ENCODE data around the gene DAD1. TPM values are rescaled to one million over a fixed set of nuclear protein-coding genes. Genes with fewer than 3 reads are reported as not detected.
"Not testable (repeated sequence)": the region's sequence is repeated elsewhere in the genome, so short reads cannot be mapped to it uniquely, and the experiment has no call there.

DAD1 gene
- total and polyA plus RNA-seq, 3 experiments from 2014 or later = 329 to 622 (median 353) TPM

DNA sequence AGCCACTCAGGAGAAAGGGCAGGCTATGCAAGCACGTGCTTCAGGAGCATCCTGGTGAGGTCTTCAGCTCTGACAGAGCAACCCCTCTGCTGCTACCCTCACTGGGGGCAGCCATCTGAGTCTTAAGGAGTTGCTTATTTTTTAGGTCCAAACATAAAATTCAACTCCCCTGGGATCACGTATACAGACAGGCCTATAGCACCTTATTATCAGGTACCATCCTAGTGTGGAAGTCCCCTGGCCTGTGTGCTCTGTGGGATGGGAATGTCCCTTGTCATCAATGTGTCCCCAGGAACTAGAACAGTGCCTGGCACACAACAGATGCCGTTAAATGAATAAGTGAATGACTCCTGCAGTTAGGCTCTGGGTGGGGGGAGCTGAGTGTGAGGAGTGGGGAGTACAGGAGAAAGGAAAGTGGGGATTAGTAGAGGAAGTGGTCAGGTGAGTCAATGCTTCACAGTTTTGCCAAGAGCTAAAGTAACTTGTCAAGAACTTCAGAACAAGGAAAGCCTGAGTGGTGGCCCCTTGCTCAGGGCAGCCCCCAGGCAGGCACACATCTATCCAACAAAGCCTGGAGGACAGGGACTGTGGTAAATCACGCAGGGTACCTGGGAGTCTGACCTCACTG lies 33.5 kb downstream of the DAD1 start:
- Mint-ChIP-seq H3K27ac (peak overlapping the region; percentile 98 to 100 (median 99)), H3K4me3 (peak overlapping the region; percentile 84 to 94 (median 89)), H3K27me3 (peaks cover 0 to 7% of the 10 kb centered on the region in 2 donors), H3K4me1 (peaks cover 88 to 97% (median 96%) of the 10 kb centered on the region in 3 donors), H3K36me3 (peaks cover 19 to 38% (median 20%) of the 10 kb centered on the region in 3 donors), H3K9me3 (peaks cover 0 to 4% (median 2%) of the 10 kb centered on the region in 5 donors)
- peaks cover 92% of the 10 kb centered on the region for H3K4me1 ChIP-seq (ENCODE audit: insufficient read depth, low read length)
- H3K4me3 ChIP-seq (ENCODE audit: low read length) = peak overlapping the region; percentile 46
- H3K9me3 ChIP-seq (ENCODE audit: low read length) = no peaks in the 10 kb centered on the region
- ChIA-PET CTCF (interaction anchor here (0.7 to 13.0 kb wide), 37 partner anchors 9 to 1029 kb away, joined by 3 to 338 read pairs (median 6); partner anchors contain the start of genes DAD1, LRP10, OXA1L and PRMT5), POLR2A (interaction anchor here (0.6 to 13.3 kb wide), 25 partner anchors 9 to 914 kb away, joined by 3 to 285 read pairs (median 6); partner anchors contain the start of genes DAD1 and OXA1L)
- DNase-seq = peak; percentile 52 to 80 (median 60)
- H3K27ac ChIP-seq (ENCODE audit: low read depth, low read length) = peak overlapping the region; percentile 92
- no peaks in the 10 kb centered on the region for H3K27me3 ChIP-seq (ENCODE audit: insufficient read depth, low read length, poor library complexity, severe bottlenecking)
- H3K36me3 ChIP-seq (ENCODE audit: insufficient read depth, low read length) = peaks cover 19% of the 10 kb centered on the region

DNA sequence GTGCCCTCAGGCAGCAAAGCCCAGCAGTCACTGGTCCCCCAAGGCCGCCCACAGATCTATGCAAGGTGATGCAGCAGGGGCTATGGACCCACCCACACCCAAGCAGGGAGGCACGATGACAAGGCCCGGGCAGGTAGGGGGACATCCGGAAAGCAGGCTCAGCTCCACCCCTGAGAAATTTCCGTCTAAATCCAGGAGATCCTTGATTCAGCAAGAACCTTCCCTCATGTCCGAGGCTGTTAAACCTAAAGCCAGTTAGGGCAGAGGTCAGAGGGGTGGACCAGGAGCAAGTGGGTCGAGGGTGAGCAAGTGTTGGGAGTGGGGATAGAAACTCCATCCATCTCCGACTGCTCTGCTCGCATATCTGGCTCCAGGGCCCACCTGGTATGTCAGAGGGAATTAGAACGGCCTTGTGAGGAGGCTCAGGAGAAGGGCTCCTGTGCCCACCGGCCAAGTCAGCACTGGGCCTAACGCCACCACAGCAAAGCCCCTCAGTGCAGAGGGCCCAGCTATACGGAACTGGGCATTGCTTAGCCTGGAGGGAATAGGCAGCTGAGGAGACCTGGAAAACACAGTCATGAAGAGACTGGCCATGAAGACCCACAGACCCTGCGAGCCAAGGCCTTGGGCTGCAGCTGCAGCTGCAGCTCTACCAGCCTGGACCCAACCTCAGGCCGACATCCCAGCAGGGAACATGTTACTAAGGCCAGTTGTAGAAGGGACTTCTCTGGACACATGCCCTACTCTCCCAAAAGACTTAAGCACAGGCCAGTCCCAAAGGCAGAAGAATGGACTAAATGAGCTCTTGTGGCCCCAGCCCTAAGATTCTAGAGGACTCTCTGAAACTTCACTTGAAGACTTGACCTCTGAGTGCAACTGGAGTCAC lies 34.3 kb downstream of the DAD1 start:
- H3K9me3 ChIP-seq (ENCODE audit: low read length) = no peaks in the 10 kb centered on the region
- peak overlapping the region; percentile 98 to 100 (median 99) for H3K27ac Mint-ChIP-seq
- peaks cover 0 to 7% of the 10 kb centered on the region in 2 donors for H3K27me3 Mint-ChIP-seq
- H3K9me3 Mint-ChIP-seq = peaks cover 0 to 4% (median 2%) of the 10 kb centered on the region in 5 donors
- ChIA-PET CTCF (interaction anchor here (1.0 to 13.0 kb wide), 16 partner anchors 8 to 831 kb away, joined by 3 to 338 read pairs (median 9); partner anchors contain the start of gene DAD1), POLR2A (interaction anchor here (0.6 to 13.3 kb wide), 11 partner anchors 8 to 831 kb away, joined by 3 to 285 read pairs (median 12); partner anchors contain the start of gene DAD1)
- H3K4me3 ChIP-seq (ENCODE audit: low read length) = peak overlapping the region; percentile 46
- H3K4me3 Mint-ChIP-seq = peak overlapping the region; percentile 41 to 94 (median 87)
- H3K4me1 ChIP-seq (ENCODE audit: insufficient read depth, low read length) = peaks cover 92% of the 10 kb centered on the region
- peaks cover 27% of the 10 kb centered on the region for H3K36me3 ChIP-seq (ENCODE audit: insufficient read depth, low read length)
- DNase-seq = peak in 2 of 5 donors; percentile 32 to 71
- peak overlapping the region; percentile 92 for H3K27ac ChIP-seq (ENCODE audit: low read depth, low read length)
- H3K36me3 Mint-ChIP-seq = peaks cover 25 to 45% (median 27%) of the 10 kb centered on the region in 3 donors
- no peaks in the 10 kb centered on the region for H3K27me3 ChIP-seq (ENCODE audit: insufficient read depth, low read length, poor library complexity, severe bottlenecking)
- H3K4me1 Mint-ChIP-seq = peaks cover 89 to 97% (median 96%) of the 10 kb centered on the region in 3 donors

DNA sequence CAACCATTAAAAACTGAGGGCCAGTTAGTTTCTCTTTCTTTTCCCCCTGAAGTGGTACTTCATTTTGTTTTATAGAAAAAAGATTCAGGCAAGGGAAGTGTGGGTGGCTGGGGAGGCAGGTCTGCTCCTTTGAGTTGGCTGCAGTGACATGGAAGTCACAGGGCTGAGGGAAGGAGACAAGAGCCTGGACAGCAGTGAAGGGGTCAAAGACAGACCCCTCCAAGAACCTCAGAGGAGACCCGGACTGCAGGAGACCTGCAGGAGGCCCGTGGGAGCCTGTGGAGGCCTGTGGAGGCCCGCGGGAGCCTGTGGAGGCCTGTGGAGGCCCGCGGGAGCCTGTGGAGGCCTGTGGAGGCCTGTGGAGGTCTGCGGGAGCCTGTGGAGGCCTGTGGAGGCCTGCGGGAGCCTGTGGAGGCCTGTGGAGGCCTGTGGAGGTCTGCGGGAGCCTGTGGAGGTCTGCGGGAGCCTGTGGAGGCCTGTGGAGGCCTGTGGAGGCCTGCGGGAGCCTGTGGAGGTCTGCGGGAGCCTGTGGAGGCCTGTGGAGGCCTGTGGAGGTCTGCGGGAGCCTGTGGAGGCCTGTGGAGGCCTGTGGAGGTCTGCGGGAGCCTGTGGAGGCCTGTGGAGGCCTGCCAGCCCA lies 35.0 kb downstream of the DAD1 start:
- H3K9me3 Mint-ChIP-seq; H3K4me3 ChIP-seq (ENCODE audit: low read length); H3K27me3 ChIP-seq (ENCODE audit: insufficient read depth, low read length, poor library complexity, severe bottlenecking); H3K27me3 Mint-ChIP-seq; H3K9me3 ChIP-seq (ENCODE audit: low read length): not testable (repeated sequence)
- peak overlapping the region; percentile 49 to 89 (median 81) for H3K4me3 Mint-ChIP-seq
- CTCF ChIA-PET = interaction anchor here (3.5 to 13.0 kb wide), 4 partner anchors 7 to 23 kb away, joined by 45 to 338 read pairs (median 60); no protein-coding TSS in a partner anchor
- H3K4me1 Mint-ChIP-seq = peaks cover 90 to 97% (median 96%) of the 10 kb centered on the region in 3 donors
- Histone ChIP-seq H3K4me1 (ENCODE audit: insufficient read depth, low read length) (peaks cover 92% of the 10 kb centered on the region), H3K27ac (ENCODE audit: low read depth, low read length) (peak overlapping the region; percentile 92), H3K36me3 (ENCODE audit: insufficient read depth, low read length) (peaks cover 34% of the 10 kb centered on the region)
- DNase-seq = peak in 2 of 5 donors; percentile 55
- H3K27ac Mint-ChIP-seq = peak overlapping the region; percentile 98 to 100 (median 100)
- peaks cover 32 to 53% (median 34%) of the 10 kb centered on the region in 3 donors for H3K36me3 Mint-ChIP-seq
- POLR2A ChIA-PET = interaction anchor here (3.5 to 13.3 kb wide), 4 partner anchors 7 to 41 kb away, joined by 56 to 285 read pairs (median 222); no protein-coding TSS in a partner anchor

DNA sequence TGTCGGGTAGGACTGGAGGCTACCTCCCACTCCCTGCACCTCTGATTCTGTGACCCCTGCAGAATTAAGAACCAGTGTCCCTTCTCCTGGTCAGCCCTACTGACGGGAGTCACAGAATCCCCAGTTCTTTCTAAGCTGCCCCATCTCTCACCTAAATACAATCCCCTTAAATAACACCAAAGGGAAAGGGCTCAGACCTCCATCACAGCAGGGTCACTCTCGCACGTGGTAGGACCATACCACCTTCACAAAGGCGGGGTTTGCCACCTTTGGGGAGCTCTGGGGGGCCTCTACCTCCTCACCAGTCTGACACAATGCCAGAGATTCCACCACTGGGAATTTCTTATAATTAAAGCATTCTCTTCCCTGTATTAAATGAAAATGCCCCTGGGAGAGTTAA lies 35.6 kb downstream of the DAD1 start:
- peaks cover 37% of the 10 kb centered on the region for H3K36me3 ChIP-seq (ENCODE audit: insufficient read depth, low read length)
- no peak for DNase-seq
- H3K4me1 ChIP-seq (ENCODE audit: insufficient read depth, low read length) = peaks cover 90% of the 10 kb centered on the region
- POLR2A ChIA-PET = interaction anchor here (0.7 to 13.3 kb wide), 7 partner anchors 8 to 574 kb away, joined by 3 to 285 read pairs (median 12); no protein-coding TSS in a partner anchor
- peak overlapping the region; percentile 96 to 100 (median 100) for H3K27ac Mint-ChIP-seq
- peak overlapping the region; percentile 45 for H3K27ac ChIP-seq (ENCODE audit: low read depth, low read length)
- peak overlapping the region; percentile 49 to 89 (median 79) for H3K4me3 Mint-ChIP-seq
- CTCF ChIA-PET = interaction anchor here (0.6 to 13.0 kb wide), 7 partner anchors 13 to 38 kb away, joined by 3 to 338 read pairs (median 45); no protein-coding TSS in a partner anchor
- no peaks in the 10 kb centered on the region for H3K9me3 ChIP-seq (ENCODE audit: low read length)
- peaks cover 0 to 7% of the 10 kb centered on the region in 2 donors for H3K27me3 Mint-ChIP-seq
- no peak overlapping the region for H3K4me3 ChIP-seq (ENCODE audit: low read length)
- peaks cover 36 to 56% (median 37%) of the 10 kb centered on the region in 3 donors for H3K36me3 Mint-ChIP-seq
- H3K9me3 Mint-ChIP-seq = peaks cover 0 to 4% (median 2%) of the 10 kb centered on the region in 5 donors
- peaks cover 88 to 97% (median 96%) of the 10 kb centered on the region in 3 donors for H3K4me1 Mint-ChIP-seq
- no peaks in the 10 kb centered on the region for H3K27me3 ChIP-seq (ENCODE audit: insufficient read depth, low read length, poor library complexity, severe bottlenecking)

DNA sequence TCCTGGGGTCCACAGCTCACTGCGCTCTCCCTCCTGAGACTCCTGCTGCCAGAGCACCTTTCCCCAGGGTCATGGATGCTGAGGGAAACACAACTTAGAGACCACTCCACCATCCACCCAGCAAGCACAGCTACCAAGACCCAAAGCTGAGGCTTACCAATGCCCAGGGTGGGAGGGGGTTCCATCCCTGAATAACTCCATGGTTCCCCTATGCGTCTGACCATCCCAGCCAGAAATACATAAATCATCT lies 36.3 kb downstream of the DAD1 start:
- Histone ChIP-seq H3K27ac (ENCODE audit: low read depth, low read length) (peak overlapping the region; percentile 32), H3K27me3 (ENCODE audit: insufficient read depth, low read length, poor library complexity, severe bottlenecking) (no peaks in the 10 kb centered on the region), H3K36me3 (ENCODE audit: insufficient read depth, low read length) (peaks cover 44% of the 10 kb centered on the region), H3K4me1 (ENCODE audit: insufficient read depth, low read length) (peaks cover 90% of the 10 kb centered on the region), H3K4me3 (ENCODE audit: low read length) (no peak overlapping the region), H3K9me3 (ENCODE audit: low read length) (no peaks in the 10 kb centered on the region)
- Mint-ChIP-seq H3K4me3 (peak overlapping the region; percentile 29 to 93 (median 79)), H3K27me3 (peaks cover 0 to 10% of the 10 kb centered on the region in 2 donors), H3K27ac (peak overlapping the region; percentile 96 to 100 (median 100)), H3K4me1 (peaks cover 88 to 97% (median 96%) of the 10 kb centered on the region in 3 donors), H3K36me3 (peaks cover 43 to 63% (median 44%) of the 10 kb centered on the region in 3 donors), H3K9me3 (peaks cover 0 to 4% (median 2%) of the 10 kb centered on the region in 5 donors)
- POLR2A ChIA-PET = interaction anchor here (0.8 to 13.3 kb wide), 8 partner anchors 9 to 573 kb away, joined by 3 to 285 read pairs (median 12); partner anchors contain the start of gene DAD1
- peak in 1 of 5 donors; percentile 13 for DNase-seq
- CTCF ChIA-PET = interaction anchor here (0.6 to 13.0 kb wide), 11 partner anchors 10 to 701 kb away, joined by 3 to 338 read pairs (median 3); no protein-coding TSS in a partner anchor

DNA sequence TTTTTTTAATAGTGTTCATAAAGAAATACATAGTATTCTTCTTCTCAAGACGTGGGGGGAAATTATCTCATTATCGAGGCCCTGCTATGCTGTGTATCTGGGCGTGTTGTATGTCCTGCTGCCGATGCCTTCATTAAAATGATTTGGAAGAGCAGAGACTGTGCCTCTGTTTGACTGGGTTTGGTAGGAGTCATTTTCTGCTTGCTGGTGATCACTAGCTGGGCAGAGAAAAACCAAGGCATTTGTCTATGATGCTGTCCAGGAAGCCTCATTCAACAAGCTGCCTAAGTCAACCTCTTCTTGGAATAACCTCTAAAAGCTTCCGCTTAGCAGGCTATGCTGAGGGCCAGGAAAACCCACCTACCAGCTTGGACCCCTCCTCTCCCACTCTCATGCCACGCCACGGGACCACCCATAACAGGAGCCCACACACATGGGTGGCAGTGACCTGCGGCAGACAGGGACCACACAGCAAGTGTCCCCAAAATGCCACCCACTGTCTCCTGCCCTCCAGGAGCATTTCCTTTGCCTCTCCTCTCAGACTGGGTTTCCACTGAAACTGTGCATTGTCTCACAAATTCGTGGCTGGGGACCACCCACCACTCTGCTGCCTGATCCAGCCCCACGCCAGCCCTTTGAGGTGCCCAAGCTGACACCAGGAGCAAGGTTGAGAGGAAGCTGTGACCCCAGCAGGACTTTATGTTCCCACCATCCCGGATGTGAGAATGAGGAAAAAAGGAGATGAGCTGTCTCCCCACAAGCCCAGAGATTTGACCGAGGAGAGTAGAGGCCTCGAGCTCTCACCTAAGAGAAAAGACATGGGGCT lies 36.8 kb downstream of the DAD1 start:
- no peaks in the 10 kb centered on the region for H3K9me3 ChIP-seq (ENCODE audit: low read length)
- ChIA-PET CTCF (interaction anchor here (0.9 to 13.0 kb wide), 11 partner anchors 10 to 700 kb away, joined by 3 to 338 read pairs (median 3); no protein-coding TSS in a partner anchor), POLR2A (interaction anchor here (0.6 to 13.3 kb wide), 11 partner anchors 9 to 572 kb away, joined by 3 to 285 read pairs (median 5); partner anchors contain the start of gene DAD1)
- H3K4me1 ChIP-seq (ENCODE audit: insufficient read depth, low read length) = peaks cover 90% of the 10 kb centered on the region
- peak overlapping the region; percentile 32 for H3K27ac ChIP-seq (ENCODE audit: low read depth, low read length)
- H3K9me3 Mint-ChIP-seq = peaks cover 0 to 4% (median 2%) of the 10 kb centered on the region in 5 donors
- H3K4me3 ChIP-seq (ENCODE audit: low read length) = peak overlapping the region; percentile 1
- H3K4me1 Mint-ChIP-seq = peaks cover 88 to 97% (median 96%) of the 10 kb centered on the region in 3 donors
- DNase-seq = peak in 1 of 5 donors; percentile 30
- H3K27me3 ChIP-seq (ENCODE audit: insufficient read depth, low read length, poor library complexity, severe bottlenecking) = no peaks in the 10 kb centered on the region
- H3K36me3 ChIP-seq (ENCODE audit: insufficient read depth, low read length) = peaks cover 49% of the 10 kb centered on the region
- H3K36me3 Mint-ChIP-seq = peaks cover 47 to 68% (median 49%) of the 10 kb centered on the region in 3 donors
- peak overlapping the region; percentile 79 to 93 (median 84) for H3K4me3 Mint-ChIP-seq
- H3K27me3 Mint-ChIP-seq = peaks cover 0 to 10% of the 10 kb centered on the region in 2 donors
- H3K27ac Mint-ChIP-seq = peak overlapping the region; percentile 96 to 100 (median 100)
